T1000 (cell line): ENCODE results near the gene CUX1.
"Not testable (repeated sequence)": the region's sequence is repeated elsewhere in the genome, so short reads cannot be mapped to it uniquely, and the experiment has no call there.

Experiments
- DNase-seq: peaks from one replicate; lab custom pipeline; 2025; ENCODE audit warnings: mixed read lengths; lab: John Stamatoyannopoulos, UW

Gene CUX1

DNA sequence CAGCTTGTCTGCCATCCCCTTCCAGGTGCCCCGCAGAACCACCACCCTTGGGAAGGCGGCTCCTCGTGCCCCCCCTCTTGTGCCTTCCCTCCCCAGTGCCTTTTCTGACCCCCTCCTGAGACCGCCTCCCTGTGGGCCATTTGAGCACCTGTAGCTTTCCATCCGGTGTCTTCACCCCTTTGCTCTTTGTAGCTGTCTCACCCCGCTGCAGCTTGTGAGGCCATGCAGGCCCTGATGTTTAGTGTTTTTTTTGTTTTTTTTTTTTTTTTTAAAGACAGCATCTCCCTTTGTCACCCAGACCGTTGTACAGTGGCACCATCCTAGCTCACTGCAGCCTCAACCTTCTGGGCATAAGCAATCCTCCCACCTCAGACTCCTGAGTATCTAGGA is 52.5 kb downstream of the CUX1 start:
- no peak for DNase-seq

DNA sequence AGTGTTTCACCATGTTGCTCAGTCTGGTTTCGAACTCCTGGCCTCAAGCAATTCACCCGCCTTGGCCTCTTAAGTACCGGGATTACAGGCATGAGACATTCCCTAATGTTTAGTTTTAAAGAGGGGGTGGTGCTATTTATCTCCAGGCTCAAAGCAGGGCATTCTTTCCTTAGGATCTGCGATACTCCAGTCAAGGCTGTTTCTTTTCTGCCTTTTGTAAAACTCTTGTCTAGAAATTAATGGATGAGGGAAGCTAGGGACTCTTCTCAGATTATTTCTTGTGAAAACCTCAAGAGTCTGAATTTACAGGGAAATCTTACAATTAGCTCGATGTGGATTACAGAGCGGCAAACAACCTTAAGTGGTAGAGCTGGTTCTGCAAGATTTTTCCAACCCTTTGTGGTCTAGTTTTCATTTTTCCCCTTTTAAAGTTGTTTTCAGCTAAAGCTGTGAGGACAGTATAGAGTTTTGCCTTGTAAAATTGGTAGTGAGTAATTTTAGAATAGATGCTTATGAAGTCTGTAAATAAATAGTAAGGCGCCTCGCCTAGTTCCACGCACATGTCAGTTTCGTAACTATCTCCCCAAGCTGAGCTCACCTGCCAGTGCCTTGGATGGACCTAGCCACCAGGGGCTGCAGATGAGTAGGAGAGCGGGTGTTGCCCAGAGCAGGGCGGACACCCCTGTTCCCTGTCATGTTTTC is 53.1 kb downstream of the CUX1 start:
- DNase-seq: no peak

DNA sequence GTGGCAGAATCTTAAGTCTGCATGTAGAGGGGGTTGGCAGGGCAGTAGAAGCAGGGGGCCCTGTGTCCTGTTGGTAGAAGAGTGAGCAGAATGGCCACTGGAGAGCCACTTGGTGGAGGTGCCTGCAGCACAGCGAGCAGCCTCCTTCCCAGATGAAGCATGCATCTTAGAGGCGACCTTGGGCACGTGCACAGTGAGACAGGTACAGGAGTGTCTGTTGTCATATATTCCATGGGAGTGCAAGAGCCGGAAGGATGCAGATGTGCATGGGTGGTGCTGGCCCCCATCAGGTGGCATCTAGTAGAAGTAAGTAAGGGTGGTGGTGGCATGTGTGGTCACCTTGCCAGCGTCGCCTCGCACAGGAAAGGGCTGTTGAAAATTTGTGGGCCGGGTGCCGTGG is 53.9 kb downstream of the CUX1 start:
- DNase-seq: no peak

DNA sequence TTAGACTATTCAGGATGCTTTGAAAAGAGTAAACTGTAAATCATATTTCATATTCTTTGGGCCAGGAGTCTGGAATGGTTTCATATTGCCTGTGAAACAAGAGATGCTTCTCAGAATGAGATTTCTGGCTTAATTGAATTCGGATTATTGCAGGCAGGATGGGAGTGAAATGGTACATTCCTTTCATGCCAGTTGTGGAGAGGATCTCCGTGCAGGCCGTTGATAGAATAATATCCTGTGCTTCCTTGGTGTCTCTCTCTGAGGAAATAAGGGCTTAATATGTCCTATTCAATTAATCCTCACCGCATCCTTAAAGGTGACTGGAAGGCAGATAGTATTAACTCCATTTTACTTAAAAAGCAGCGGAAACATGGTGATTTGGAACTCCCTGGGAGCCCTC is 56.6 kb downstream of the CUX1 start:
- DNase-seq: no peak

DNA sequence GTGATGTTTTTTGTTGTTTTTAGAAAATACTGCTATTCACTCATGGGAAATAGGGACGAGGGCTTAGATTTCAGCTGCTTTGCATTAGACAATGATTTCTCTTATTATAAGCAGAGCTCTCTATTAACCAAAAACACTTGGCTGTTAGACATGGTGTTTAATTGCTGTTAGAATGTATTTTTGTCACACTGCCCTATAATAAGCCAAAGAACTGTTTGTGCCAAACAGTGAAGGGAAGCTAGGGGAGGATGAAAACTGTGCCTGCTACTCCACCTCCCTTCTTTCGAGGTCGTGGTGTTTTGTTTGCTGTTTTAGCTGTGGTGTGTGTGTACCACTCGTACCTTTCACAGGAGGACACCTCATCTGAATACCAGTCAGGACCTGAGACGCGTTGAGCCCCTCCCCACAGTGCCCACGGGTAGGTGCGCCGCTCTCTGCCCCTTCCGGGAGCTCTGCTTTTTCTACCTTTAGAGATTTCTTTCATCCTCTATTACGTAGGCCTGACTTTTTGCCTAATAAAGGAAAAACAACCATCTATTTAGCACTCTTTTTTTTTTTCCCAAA is 57.9 kb downstream of the CUX1 start:
- DNase-seq: no peak

DNA sequence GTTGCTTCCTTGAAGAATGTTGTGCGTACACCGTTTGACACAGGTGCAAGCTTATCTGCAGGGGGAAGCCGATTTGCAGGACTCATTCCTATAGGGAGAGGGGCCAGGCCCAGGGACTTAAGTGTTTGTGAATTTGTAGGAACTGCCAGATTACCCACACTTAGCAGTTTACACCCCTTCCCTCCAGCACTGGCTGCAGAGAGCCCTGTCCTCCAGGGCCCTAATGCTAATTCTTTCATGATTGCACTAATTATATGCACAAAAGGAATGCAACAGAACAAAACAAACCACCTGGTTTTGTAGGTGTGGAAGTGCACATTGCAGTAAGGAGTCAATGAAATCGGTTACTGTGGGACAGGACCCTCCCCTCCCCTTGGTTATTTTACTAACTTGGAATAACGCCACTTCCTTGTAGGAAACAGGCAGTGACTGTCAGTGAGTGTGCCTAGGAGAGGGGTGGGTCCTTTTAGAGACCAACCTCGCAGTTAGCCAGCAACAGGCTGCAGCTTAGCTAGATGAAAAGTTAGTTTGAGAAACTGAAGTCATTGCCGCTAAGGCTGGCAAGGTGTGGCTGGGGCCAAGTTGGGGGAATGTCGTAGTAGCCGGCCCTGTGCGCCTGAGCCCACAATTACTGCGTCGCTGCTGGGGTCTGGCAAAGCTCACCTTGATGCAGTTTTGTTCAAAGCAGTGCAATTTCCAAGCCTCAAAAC is 60.6 kb downstream of the CUX1 start:
- no peak for DNase-seq

DNA sequence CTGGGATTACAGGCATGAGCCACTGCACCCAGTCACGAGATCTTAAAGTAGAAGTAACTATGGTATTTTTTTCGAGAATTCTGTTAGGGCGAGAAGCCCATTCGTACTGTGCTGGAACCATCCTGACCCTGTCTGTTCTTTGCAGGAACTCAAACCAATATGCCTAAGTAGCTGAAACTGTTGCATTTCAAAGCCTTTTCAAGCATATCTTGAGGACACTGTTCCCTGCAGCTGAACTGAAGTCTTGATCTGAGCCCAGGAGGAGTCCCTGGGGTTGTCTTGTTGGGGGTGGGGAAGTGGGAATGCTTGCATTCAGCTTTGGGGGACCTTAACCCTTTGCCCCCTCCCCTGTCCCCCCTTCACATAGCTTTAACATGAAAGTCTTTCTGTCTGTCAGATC is 61.5 kb downstream of the CUX1 start:
- DNase-seq: no peak

DNA sequence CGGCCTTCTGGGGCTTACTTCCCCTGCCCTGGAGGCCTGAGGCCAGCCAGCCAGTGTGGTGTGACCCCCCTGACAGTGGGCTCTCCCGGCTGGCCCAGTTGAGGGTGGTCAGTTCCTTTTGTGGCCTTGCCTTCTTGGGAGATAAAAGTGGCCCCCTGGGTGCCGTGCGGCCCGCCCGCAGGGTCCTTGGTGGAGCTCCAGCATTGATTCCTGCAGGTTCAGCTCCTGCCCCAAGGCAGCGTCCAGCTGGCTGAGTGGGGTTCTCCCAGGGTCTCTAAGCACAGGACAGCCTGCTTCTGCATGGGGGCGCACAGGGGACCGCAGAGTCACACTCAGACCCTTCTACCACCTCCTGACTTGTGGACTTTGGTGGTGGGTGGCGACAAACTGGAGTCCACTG is 62.1 kb downstream of the CUX1 start:
- DNase-seq: no peak

DNA sequence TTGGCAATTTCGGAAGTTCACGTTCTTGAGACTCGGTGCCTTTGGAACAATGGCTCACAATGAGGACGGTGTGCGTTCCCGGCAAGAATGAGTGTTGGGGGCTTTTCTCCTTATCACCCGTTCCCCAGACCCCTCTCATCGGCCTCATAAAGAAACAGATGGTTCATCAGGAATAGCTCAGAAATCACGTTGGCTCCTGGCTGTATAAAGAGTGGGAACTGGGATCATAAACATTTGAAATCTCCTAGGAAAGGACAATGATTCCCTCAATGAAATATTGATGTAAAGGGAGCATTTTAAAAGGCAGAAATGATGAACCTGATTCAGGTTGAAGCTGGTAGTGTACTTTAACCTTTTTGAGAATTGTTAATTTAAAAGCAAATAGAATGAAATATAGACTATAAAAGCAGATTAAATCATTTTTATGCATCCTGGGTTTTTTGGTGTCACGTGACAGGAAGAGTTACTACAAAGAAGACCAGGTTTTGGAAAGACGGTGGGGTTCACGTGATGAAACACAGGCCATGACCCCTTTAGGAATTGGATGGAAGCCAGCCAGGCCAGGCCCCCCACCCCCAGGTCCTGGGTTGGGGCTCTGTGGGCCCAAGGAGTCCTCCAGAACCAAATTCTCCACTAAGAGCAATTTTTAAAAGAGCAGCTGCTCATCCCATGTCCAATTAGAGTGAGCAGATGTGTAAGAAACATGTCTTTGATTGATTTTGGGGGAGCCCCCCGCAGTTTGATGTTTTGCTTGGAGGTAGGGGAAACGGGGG is 63.0 kb downstream of the CUX1 start:
- DNase-seq: no peak

DNA sequence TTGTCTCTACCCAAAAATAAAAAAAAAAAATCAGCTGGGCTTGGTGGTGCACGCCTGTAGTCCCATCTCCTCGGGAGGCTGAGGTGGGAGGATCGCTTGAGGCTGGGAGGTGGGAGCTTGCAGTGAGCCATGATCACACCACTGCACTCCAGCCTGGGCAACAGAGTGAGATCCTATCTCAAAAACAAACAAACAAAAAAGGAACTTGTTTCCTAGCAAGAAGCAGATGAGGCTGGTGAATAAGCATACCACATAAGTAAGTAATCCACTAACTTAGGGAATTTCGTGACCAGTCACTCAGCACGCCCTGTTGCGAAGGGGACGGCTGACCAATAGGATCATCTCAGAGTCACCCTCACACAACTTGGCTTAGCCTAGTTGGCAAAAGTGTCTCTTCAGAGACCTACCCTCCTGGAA is 64.6 kb downstream of the CUX1 start:
- DNase-seq: peak; percentile 50

DNA sequence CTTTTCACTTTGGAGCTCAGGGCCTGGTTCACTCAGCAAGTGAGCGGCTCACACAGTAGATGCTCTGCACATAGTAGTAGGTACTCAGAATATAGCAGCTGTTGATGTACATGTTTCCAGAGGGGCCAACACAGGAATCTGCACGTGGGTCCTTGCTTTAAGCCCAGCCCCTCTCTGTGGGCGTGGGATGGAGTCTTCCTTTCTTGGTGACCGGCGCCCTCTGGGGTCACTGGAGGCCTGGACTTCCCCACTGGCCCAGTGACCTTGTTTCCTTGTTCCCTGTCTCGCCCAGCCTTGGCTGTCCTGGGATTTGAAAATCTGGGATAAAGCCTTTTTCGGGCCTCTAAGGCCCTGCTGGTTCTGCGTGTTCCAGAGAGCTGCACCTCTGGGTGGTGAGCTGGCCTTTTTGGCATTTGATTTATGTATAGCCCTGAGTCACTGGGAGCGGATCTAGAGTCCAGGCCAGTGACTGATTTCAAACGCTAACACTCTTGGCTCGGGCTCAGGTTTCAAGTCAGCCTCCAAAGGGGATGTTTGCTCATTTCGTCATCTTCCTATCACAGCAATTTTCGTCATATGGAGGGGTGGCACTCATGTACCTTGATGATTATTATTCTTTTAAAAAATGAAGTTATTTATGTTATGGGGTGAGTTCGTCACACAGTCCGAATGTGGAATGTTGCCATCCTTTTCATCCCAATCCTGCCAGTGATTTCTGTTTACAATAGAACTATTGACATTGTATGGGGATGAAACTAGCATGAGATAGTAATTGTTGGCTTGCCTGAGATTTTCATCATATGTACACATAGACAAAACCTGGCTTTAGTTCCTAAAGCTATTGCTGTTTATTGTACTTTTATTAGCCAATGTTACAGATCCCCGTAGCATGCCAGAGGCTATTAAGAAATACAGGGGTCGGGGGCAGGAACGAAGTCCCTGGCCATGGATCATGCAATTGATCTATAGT is 65.5 kb downstream of the CUX1 start:
- DNase-seq: peak; percentile 82

DNA sequence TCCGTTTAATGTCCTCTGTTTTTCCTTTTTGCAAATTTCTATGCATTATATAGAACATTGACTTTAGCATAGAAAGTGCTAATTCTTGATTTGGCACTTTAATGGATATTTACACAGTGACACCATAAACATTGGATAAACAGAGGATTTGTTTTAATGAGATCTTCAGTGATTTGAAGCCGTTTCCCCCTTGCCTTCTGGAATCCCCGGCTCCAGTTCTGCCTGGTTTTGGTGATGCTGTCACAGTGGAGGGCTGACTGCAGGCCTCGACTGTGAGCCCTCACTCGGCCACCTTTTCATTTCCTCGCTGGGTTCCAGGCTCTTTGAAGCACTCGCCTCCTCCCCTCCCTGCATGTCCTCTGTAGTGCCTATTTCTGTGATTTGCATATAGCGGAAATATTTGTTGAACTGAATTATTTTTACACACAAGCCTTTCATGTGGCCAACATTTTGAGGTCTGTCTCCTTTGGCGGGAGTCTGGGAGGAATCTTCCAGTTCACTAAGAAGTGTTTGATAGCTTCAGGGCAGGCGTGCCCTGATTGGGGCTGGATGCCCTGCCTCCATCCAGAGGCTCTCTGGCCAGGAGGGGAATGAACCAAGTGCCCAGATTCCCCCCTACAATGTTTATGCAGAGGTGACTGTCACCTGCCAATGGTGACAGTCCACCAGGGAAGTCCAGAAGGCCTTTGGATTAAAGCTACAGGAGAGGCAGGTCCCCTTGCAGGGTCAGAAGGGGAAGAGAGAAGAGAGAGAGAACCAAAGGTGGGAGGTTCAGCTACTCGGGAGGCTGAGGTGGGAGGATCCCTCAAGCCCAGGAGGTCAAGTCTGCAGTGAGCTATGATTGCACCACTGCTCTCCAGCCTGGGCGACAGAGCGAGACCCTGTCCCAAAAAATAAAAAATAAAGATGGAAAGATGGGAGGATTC is 67.5 kb downstream of the CUX1 start:
- no peak for DNase-seq

DNA sequence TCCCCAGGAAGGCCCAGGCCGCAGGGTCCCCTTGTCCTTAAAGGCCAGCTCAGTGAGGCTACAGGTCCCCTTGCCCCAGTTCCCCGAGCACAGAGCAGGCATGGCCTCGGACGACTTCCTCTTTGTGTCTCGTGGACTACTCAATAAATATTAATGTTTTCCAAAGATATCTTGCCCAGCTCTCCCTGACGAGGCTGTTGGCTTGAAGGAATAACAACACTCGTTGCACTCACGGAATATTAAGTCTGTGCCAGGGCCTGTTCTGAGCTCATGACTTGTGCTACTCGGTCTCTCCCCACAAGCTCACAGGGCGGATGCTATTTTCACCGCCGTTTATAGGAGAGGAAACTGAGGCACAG is 68.2 kb downstream of the CUX1 start:
- DNase-seq: no peak

DNA sequence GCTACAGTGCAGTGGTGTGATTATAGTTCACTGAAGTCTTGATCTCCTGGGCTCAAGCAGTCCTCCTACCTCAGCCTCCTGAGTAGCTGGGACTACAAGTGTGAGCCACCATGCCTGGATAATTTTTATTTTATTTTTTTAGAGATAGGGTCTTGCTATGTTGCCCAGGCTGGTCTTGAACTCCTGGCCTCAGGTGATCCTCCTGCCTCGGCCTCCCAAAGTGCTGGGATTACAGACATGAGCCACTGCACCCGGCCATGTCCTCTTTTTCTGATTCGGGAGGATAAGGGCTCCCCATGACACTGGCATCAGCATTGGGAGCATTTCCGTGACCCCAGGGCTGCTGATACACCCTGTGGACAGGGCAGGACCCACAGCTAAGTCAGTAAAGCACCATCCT is 69.9 kb downstream of the CUX1 start:
- DNase-seq: not testable (repeated sequence)

DNA sequence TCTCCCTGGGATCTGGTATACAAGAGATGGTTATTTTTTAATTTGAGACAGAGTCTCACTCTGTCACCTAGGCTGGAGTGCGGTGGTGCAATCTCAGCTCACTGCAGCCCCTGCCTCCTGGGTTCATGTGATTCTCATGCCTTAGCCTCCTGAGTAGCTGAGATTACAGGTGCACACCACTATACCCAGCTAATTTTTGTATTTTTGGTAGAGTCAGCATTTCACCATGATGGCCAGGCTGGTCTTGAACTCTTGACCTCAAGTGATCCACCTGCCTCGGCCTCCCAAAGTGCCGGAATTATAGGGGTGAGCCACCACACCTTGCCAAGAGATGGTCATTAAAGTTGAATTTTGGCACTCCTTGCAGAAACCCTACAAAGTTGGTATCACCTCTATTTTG is 71.1 kb downstream of the CUX1 start:
- DNase-seq: not testable (repeated sequence)

DNA sequence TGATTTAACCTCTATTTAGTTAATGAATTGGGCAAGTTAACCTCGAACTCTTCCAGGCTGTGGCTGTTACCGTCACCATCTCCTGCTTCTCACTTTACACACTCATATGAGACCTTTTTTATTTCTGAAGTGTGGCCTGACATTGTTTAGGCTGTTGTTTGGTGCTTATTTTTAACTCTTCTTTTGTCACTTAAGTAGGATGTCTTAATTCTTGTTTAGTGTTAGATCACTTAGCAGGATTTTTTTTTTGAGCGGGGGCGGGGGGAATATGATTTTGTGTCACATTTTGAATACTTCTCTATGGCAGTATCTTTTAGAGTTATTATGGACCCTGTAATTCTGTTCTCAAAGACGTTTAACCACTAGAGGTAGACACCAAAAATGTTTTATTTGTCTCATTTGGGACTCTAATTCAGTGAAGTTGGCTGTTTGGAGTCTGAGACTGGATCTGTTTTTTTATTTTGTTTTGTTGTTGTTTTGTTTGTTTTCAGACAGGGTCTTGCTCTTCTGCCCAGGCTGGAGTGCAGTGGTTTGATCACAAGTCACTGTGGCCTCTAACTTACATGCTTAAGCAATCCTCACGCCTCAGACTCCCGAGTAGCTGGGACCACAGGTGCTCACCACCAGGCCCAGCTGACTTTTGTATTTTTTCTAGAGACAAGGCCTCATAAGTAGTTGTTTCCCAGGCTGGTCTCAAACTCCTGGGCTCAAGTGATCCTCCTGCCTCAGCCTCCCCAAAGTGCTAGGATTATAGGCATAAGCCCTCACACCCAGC is 73.5 kb downstream of the CUX1 start:
- no peak for DNase-seq

DNA sequence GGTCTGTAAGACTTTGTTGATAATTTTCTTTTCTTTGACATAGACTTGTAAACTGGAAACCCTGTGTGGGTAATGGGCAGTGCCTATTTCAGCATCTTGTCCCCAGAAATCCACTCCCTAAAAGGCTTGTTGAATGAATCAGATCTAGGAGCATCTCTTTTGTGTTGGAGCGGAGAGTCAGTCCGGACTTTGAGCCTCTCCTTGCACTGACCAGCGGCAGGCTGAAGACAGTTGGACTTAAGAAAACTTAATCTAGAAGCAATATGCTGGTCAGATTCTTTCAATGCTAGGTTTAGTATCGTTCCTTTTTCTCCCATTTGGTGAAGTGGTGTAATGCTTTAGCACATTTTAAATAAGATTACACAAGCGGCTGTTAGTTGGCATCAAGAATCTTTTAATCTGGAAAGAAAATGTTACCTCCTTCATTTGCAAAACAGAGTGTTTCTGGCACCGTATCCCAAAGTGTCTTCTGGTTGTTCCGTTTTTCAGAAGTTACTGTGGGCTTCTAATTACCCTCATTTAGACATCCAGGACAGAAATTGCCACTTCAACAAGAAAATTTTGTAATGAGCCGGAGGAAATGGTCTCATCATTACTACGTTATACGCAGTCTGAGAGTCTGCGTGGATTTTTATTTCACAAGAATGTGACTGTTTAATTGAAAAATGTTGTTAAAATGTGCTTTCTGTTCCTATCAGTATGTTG is 74.7 kb downstream of the CUX1 start:
- no peak for DNase-seq

DNA sequence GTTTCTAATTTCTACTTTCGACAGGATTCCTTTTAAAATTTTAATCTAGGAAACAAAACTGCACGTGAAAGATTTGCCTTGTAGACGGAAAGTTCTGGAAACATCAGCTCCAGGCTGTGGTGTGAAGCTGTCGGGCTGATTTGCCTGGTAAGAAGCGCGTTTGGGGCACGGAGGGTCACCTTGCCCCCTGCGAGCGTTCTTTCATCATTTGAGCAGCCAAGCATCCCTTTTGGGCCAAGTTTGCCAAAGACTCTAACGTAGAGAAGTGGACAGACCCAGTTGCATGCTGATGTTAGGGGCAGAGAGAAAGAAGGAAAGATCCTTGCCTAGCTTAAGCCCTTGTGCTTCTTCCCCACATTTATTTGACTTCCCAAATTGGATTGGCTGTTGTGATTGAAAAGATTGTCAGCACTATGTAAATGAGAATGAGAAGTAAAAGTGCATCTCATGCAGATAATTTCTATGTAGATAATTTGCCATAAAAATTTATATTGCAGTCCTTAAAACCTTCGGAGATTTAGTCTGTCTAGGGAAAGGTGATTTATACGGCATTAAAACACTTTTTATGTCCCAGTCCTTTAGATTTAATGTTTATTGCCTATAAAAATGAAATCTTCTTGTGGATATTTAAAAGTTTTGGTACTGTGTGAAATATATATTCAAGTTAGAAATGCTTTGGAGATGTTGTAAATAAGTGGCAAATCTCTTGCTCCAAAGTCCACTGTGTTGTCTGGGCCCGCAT is 76.1 kb downstream of the CUX1 start:
- DNase-seq: no peak
